ENCODE measurements around the gene MFAP4.

- TF ChIP-seq POLR2AphosphoS5 (IDR thresholded peaks at IDR 0.05; ENCODE audit: borderline replicate concordance, low read depth, low read length) (no peak), EZH2 (IDR thresholded peaks at IDR 0.05) (no peak), FOXP2 (optimal IDR thresholded peaks at IDR 0.05; ENCODE audit: control extremely low read depth, extremely low read length, insufficient read depth) (no peak)
Observed at GRCh38 chr17:19341211-19341631, 45.8 kb downstream of the MFAP4 start.
